ENCODE data around the gene AMELY. TPM values are rescaled to one million over a fixed set of nuclear protein-coding genes. Genes with fewer than 3 reads are reported as not detected.

The AMELY gene, protein sequence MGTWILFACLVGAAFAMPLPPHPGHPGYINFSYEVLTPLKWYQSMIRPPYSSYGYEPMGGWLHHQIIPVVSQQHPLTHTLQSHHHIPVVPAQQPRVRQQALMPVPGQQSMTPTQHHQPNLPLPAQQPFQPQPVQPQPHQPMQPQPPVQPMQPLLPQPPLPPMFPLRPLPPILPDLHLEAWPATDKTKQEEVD
- not detected in 2 replicates for total RNA-seq

DNA sequence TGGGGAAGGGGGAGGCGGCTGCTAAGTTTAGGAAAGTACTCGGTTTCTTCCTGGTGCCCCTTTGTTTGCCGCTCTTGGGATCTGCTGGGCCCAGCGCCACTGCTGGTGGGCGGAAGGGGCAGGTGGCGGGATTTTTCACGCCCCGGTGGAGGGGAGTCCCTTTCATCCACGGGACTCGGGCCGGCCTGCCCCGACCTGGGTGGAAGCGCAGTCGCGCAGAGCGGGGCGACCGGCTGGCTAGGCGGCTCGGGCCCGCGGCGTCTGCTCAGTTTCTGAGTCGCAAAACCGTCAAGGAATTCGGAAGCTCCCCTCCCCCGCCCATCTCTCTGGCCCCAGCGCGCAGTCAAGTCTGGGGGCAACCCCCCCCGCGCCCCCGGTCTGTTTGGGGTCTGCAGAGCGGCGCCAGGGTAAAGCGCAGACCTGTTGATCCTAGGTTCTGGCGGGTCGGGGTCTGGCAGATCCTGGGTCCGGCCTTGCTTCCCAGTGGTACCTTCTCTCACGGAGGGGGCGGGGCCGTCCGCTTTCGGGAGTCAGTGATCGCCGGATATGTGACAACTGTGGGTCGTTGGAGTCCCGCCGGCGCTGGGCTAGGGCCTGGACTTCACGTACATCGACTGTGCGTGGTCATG, at the start of gene AMELY:
Gene AMELY (minus strand): TSS at position 500 of the 629 bp plus-strand sequence. CDS start 39,144 bp downstream, outside the sequence.

DNA sequence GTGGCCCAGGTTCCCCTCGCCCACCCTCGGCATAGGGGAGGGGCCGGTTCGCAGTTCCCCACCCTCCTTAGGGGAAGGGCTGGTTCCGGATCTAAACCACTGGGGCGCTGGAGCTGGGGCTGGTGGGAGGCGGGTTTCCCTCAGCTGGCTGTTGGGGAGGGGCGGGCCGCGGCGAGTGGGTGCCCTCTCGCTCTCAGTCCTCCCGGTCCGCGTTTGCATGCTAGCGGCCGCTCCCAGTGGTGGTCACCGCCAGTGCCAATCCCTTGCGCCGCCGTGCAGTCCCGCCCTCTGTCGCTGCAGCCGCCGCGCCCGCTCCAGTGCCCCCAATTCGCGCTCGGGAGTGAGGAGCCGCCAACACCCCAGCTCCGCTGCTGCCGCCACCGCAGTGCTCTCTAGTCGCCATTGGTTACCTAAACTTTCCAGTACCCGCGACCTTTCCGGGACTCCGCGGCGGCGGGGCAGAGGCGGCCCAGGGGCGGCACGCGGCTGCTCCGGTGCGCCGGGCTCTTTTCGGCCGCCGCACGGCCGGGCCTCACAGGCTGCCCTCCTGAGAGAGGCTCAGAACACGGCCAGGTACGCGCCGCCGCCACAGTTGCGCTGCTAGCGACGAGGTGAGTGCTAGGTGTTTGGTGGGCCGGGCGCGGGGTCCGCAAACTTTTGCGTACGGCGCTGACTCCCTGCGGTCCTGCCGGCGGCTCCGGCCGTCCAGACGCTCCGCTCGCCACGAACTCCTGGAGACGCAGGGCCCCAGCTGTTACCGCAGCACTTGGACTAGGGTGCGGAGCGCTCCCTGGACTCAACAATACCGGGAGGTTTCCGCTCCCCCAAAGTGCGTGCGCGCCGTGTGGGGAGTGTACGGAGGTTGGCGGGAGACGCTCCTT, 940 bp downstream of the AMELY start, which contains the start of gene TBL1Y:
Gene TBL1Y (plus strand): TSS at position 326 of the 881 bp plus-strand sequence. CDS start 114,388 bp downstream, outside the sequence.

Other genes starting within 250 kb of the AMELY start
- not detected in 2 replicates for gene TBL1Y, start 1.1 kb downstream of the AMELY start, total RNA-seq